Measurements from ENCODE around the gene SYCP2.
"Not testable (repeated sequence)": the region's sequence is repeated elsewhere in the genome, so short reads cannot be mapped to it uniquely, and the experiment has no call there.

The SYCP2 gene

GRCh38 chr20:59933296-59933848 is at the start of gene SYCP2:
Gene SYCP2 (minus strand): TSS chr20:59933637. CDS start chr20:59922413, 11,224 bp downstream.
- DNase-seq: no peak

- no peak for DNase-seq
Observed at GRCh38 chr20:59983076-59983475, 49.6 kb upstream of the SYCP2 start.

- DNase-seq: no peak
Observed at GRCh38 chr20:59977086-59977485, 43.6 kb upstream of the SYCP2 start.

GRCh38 chr20:59976156-59976782 is 42.8 kb upstream of the SYCP2 start:
- no peak for DNase-seq

GRCh38 chr20:59972037-59972801 is 38.8 kb upstream of the SYCP2 start:
- DNase-seq: no peak

GRCh38 chr20:59971428-59971827 is 38.0 kb upstream of the SYCP2 start:
- DNase-seq: no peak

- DNase-seq: no peak
Observed at GRCh38 chr20:59966428-59966827, 33.0 kb upstream of the SYCP2 start.

- DNase-seq: no peak
Observed at GRCh38 chr20:59962155-59962554, 28.7 kb upstream of the SYCP2 start.

- DNase-seq: no peak
Observed at GRCh38 chr20:59961423-59961822, 28.0 kb upstream of the SYCP2 start.

GRCh38 chr20:59958626-59959025 is 25.2 kb upstream of the SYCP2 start:
- DNase-seq: no peak

- no peak for DNase-seq
Observed at GRCh38 chr20:59958123-59958522, 24.7 kb upstream of the SYCP2 start, which contains the start of gene CDH26. Gene CDH26 (plus strand): TSS chr20:59958423. CDS start chr20:59958727, 304 bp downstream.

GRCh38 chr20:59957568-59957967 is 24.1 kb upstream of the SYCP2 start:
- not testable (repeated sequence) for DNase-seq

GRCh38 chr20:59955131-59955796 is 21.8 kb upstream of the SYCP2 start:
- no peak for DNase-seq

- DNase-seq: no peak
Observed at GRCh38 chr20:59954718-59955117, 21.3 kb upstream of the SYCP2 start.

GRCh38 chr20:59949911-59950310 is 16.5 kb upstream of the SYCP2 start:
- DNase-seq: no peak

- DNase-seq: peak in 1 of 2 experiments; percentile 28
Observed at GRCh38 chr20:59948828-59949720, 15.6 kb upstream of the SYCP2 start.

- no peak for DNase-seq
Observed at GRCh38 chr20:59948212-59948611, 14.8 kb upstream of the SYCP2 start.

GRCh38 chr20:59947376-59947775 is 13.9 kb upstream of the SYCP2 start:
- no peak for DNase-seq

GRCh38 chr20:59945731-59946130 is 12.3 kb upstream of the SYCP2 start:
- no peak for DNase-seq

GRCh38 chr20:59945175-59945574 is 11.7 kb upstream of the SYCP2 start:
- DNase-seq: no peak

GRCh38 chr20:59944726-59945125 is 11.3 kb upstream of the SYCP2 start:
- DNase-seq: no peak

- DNase-seq: no peak
Observed at GRCh38 chr20:59942245-59942644, 8.8 kb upstream of the SYCP2 start.

- peak in 1 of 2 experiments; percentile 50 for DNase-seq
Observed at GRCh38 chr20:59940956-59941294, 7.5 kb upstream of the SYCP2 start.

Measured in NCI-H187 (cell line).